CD4-positive, CD25-positive, alpha-beta regulatory T cell (primary cell): Measurements from ENCODE around the gene RECK. TPM values are rescaled to one million over a fixed set of nuclear protein-coding genes. Genes with fewer than 3 reads are reported as not detected.

Source experiments
- ATAC-seq, 2 donors: fragments of 150-1000 bp; cut with Tn5 transposase; one replicate each; pipeline ENCODE4 v1.10.0; 2021; ENCODE audit warnings: low read depth in 2 of 2, moderate number of reproducible peaks in 2 of 2, moderate library complexity in 1 of 2
- DNase-seq, 3 donors: peaks; one replicate each; pipeline versions ENCODE4 v3.0.0 to v3.0.0-alpha.2; 2012 to 2022; ENCODE audit warnings: mixed read lengths in 1 of 3
- H3K27ac ChIP-seq: one replicate; pipeline ENCODE4 v1.7.0; 2013; ENCODE audit warnings: mild to moderate bottlenecking, low read length; ENCODE audit not compliant: insufficient read depth, poor library complexity, severe bottlenecking
- H3K27me3 ChIP-seq: one replicate; pipeline ENCODE4 v1.7.0; 2013; ENCODE audit warnings: low read length; ENCODE audit not compliant: control insufficient read depth, insufficient read depth
- H3K36me3 ChIP-seq: one replicate; pipeline ENCODE4 v1.7.0; 2013; ENCODE audit warnings: mild to moderate bottlenecking, low read length, moderate library complexity; ENCODE audit not compliant: control insufficient read depth, insufficient read depth
- H3K4me1 ChIP-seq: 2 replicates; pipeline ENCODE4 v1.7.0; 2013; ENCODE audit warnings: mild to moderate bottlenecking, low read length; ENCODE audit not compliant: insufficient read depth, control insufficient read depth, poor library complexity, severe bottlenecking
- H3K4me3 ChIP-seq: one replicate; pipeline ENCODE4 v1.7.0; 2013; ENCODE audit warnings: low read depth, mild to moderate bottlenecking, low read length, moderate library complexity
- H3K9me3 ChIP-seq, 2 experiments: 1 replicate in 1 of 2; 2 replicates in 1 of 2; pipeline ENCODE4 v1.7.0; 2013; ENCODE audit warnings: low read length in 2 of 2, mild to moderate bottlenecking in 1 of 2, moderate library complexity in 1 of 2; ENCODE audit not compliant: control insufficient read depth in 2 of 2
- H3K27ac Mint-ChIP-seq, 3 donors: one replicate each; pipeline ENCODE4 v1.8.0; 2020 to 2022; ENCODE audit warnings: mild to moderate bottlenecking in 3 of 3, mixed read lengths in 3 of 3, moderate library complexity in 2 of 3
- H3K27me3 Mint-ChIP-seq: one replicate; pipeline ENCODE4 v1.8.0; 2022; ENCODE audit warnings: mild to moderate bottlenecking, mixed read lengths
- H3K36me3 Mint-ChIP-seq: one replicate; pipeline ENCODE4 v1.8.0; 2020; ENCODE audit warnings: mixed read lengths
- H3K4me1 Mint-ChIP-seq, 4 donors: one replicate each; pipeline ENCODE4 v1.8.0; 2020 to 2022; ENCODE audit warnings: mixed read lengths in 4 of 4, mild to moderate bottlenecking in 1 of 4
- H3K4me3 Mint-ChIP-seq, 4 donors: one replicate each; pipeline ENCODE4 v1.8.0; 2020 to 2022; ENCODE audit warnings: mild to moderate bottlenecking in 4 of 4, mixed read lengths in 4 of 4, moderate library complexity in 3 of 4
- H3K9me3 Mint-ChIP-seq, 7 donors: one replicate each; pipeline ENCODE4 v1.8.0; 2020 to 2022; ENCODE audit warnings: mixed read lengths in 7 of 7, mild to moderate bottlenecking in 3 of 7, moderate library complexity in 2 of 7
- polyA plus RNA-seq, 4 donors: library from polyadenylated mRNA; unstranded; fragments of 300-500 nt; fragmentation: Illumina TruSeq; gene quantifications; one replicate each; pipeline ENCODE4 v1.2.3, GENCODE V29; 2021
- total RNA-seq: library from RNA; stranded (reverse); gene quantifications from one replicate; pipeline ENCODE4 v1.2.3, GENCODE V29; 2022

Gene RECK
- total and polyA plus RNA-seq, 5 donors from 2014 or later, result 5.5 to 12.6 (median 6.5) TPM

DNA sequence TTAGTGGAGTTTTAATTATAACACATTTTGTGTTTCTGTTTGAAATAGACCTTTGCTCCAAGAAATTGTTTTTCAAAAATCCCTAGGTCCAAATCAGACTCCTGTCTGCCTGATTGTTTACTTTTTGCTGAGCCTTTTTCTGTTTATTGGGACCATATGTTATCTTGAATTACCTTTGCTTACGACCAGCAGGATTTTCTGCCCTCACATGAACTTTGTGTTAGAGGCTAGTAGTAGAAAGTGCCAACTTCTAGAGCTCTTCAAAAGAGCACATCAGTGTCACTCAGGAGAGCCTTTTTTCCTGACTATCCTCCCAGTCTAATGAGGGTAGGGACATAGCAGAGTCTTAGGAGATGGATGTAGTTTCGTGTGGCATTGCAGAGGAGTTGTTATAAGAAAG lies 10.2 kb downstream of the RECK start:
- DNase-seq, result no peak
- H3K36me3 ChIP-seq, result no peaks in the 10 kb centered on the region
- no peak overlapping the region for H3K27ac ChIP-seq
- no peak for ATAC-seq
- peaks cover 2% of the 10 kb centered on the region for H3K4me1 ChIP-seq
- Mint-ChIP-seq H3K9me3 (no peaks in the 10 kb centered on the region), H3K4me3 (no peak overlapping the region), H3K36me3 (no peaks in the 10 kb centered on the region), H3K27me3 (no peaks in the 10 kb centered on the region), H3K27ac (no peak overlapping the region), H3K4me1 (peaks cover 10 to 27% (median 24%) of the 10 kb centered on the region in 4 donors)
- no peak overlapping the region for H3K4me3 ChIP-seq
- H3K9me3 ChIP-seq, result no peaks in the 10 kb centered on the region
- H3K27me3 ChIP-seq, result no peaks in the 10 kb centered on the region

DNA sequence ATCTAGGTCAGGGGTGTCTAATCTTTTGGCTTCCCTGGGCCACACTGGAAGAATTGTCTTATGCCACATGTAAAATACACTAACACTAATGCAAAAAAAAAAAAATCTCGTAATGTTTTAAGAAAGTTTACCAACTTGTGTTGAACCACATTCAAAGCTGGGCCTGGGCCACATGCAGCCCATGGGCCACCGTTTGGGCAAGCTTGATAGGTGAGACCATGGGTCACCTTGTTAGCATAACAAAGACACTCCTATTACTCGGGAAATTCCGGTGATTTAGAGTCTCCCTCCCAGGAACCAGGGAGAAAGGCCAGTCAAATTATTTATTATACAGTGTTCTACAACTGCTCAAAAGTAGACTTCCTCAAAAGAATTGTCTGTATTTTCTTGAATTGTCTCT lies 12.7 kb downstream of the RECK start:
- no peak overlapping the region for H3K4me3 Mint-ChIP-seq
- no peaks in the 10 kb centered on the region for H3K27me3 Mint-ChIP-seq
- Histone ChIP-seq H3K9me3 (no peaks in the 10 kb centered on the region), H3K27me3 (no peaks in the 10 kb centered on the region), H3K36me3 (no peaks in the 10 kb centered on the region), H3K4me3 (no peak overlapping the region), H3K4me1 (no peaks in the 10 kb centered on the region), H3K27ac (no peak overlapping the region)
- H3K27ac Mint-ChIP-seq, result no peak overlapping the region
- H3K36me3 Mint-ChIP-seq, result no peaks in the 10 kb centered on the region
- DNase-seq, result no peak
- ATAC-seq, result no peak
- peaks cover 8 to 17% (median 9%) of the 10 kb centered on the region in 4 donors for H3K4me1 Mint-ChIP-seq
- no peaks in the 10 kb centered on the region for H3K9me3 Mint-ChIP-seq

DNA sequence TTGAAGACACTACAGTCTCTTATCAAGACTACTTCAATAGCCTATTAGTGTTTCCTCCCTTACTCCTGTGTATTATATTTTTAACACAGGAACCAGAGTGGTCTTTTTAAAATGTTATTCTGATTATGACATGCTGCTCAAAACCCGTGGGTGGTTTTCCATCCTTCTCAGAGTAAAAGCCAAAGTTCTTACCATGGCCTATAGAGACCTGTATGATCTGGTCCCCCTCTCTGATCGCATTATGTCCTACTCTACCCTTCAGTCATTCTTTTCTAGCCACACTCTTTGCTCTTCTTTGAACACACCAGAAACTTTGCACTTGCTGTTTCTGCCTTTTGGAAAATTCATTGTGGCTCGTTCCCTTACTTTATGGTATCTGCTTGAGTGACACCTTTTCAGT lies 13.8 kb downstream of the RECK start:
- no peak overlapping the region for H3K4me3 ChIP-seq
- H3K27me3 ChIP-seq, result no peaks in the 10 kb centered on the region
- no peaks in the 10 kb centered on the region for H3K36me3 Mint-ChIP-seq
- no peak for DNase-seq
- H3K9me3 ChIP-seq, result no peaks in the 10 kb centered on the region
- no peaks in the 10 kb centered on the region for H3K27me3 Mint-ChIP-seq
- H3K9me3 Mint-ChIP-seq, result no peaks in the 10 kb centered on the region
- no peak overlapping the region for H3K27ac ChIP-seq
- H3K4me1 ChIP-seq, result no peaks in the 10 kb centered on the region
- no peaks in the 10 kb centered on the region for H3K36me3 ChIP-seq
- H3K27ac Mint-ChIP-seq, result no peak overlapping the region
- H3K4me3 Mint-ChIP-seq, result no peak overlapping the region
- ATAC-seq, result no peak
- H3K4me1 Mint-ChIP-seq, result peaks cover 3 to 12% (median 5%) of the 10 kb centered on the region in 4 donors

DNA sequence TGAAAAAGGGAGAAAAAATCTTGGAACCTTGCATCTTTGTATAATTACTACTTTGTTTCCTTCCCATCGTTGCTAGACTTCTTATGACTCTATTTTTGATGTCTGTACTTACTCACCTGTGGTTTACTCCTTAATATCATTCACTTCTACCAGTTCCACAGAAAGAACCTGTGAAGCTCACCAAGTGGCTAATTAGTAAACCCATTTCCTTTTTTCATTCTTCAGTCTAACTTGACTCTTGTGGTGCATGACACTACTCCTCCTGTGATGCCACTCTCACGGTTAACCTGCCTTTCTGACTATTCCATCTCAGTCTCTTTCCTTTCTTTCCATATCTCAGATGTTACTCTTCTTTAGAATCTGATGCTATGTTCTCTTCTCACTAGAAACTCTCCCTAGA lies 14.6 kb downstream of the RECK start:
- H3K36me3 ChIP-seq, result no peaks in the 10 kb centered on the region
- Mint-ChIP-seq H3K36me3 (no peaks in the 10 kb centered on the region), H3K4me1 (peaks cover 3 to 14% (median 8%) of the 10 kb centered on the region in 4 donors), H3K27ac (no peak overlapping the region), H3K27me3 (no peaks in the 10 kb centered on the region), H3K9me3 (no peaks in the 10 kb centered on the region), H3K4me3 (no peak overlapping the region)
- H3K4me3 ChIP-seq, result no peak overlapping the region
- H3K27me3 ChIP-seq, result no peaks in the 10 kb centered on the region
- no peak for DNase-seq
- H3K9me3 ChIP-seq, result no peaks in the 10 kb centered on the region
- H3K27ac ChIP-seq, result no peak overlapping the region
- no peak for ATAC-seq
- no peaks in the 10 kb centered on the region for H3K4me1 ChIP-seq

DNA sequence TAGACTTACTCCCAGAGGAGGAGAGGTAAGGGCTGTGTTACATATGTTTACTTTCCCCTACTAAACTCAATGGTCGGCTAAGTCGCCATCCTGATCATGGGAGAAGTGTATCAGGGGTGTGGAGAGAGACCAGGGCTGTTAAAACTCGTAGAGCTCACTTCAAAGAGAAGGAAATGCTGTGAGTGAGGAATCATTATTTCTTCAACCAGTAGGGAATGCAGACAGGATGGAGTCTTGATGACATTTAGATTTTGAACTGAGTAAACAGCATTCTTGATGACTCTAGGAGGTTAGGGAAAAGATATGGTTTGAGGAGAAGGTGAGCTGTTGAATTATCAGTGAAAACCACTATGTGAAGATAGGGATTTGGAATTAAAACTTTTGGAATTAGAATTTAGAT lies 17.3 kb downstream of the RECK start:
- Histone ChIP-seq H3K27me3 (no peaks in the 10 kb centered on the region), H3K36me3 (no peaks in the 10 kb centered on the region), H3K27ac (no peak overlapping the region), H3K4me1 (no peaks in the 10 kb centered on the region), H3K4me3 (no peak overlapping the region), H3K9me3 (no peaks in the 10 kb centered on the region)
- Mint-ChIP-seq H3K27me3 (no peaks in the 10 kb centered on the region), H3K4me3 (no peak overlapping the region), H3K36me3 (no peaks in the 10 kb centered on the region), H3K4me1 (peaks cover 0 to 14% (median 1%) of the 10 kb centered on the region in 4 donors), H3K9me3 (no peaks in the 10 kb centered on the region), H3K27ac (no peak overlapping the region)
- DNase-seq, result no peak
- ATAC-seq, result no peak

DNA sequence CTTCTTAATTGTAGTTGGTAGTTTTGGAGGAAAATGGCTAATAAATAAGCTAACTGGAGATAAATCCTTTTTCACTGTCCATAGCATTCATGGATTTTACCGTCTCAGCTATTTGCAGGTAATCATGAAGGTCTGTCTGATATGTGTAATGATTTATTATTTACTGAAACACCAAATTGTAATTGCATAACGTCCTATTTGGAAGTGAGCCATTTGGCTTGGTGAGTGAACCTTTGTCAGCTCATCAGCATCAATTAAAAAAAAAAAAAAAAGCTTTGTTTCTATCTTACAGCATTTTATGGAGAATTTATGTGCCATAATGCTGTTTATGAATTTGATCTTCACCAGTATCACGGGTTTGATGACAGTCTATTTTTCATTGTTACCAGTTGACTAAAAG lies 20.2 kb downstream of the RECK start:
- Mint-ChIP-seq H3K36me3 (peaks cover 13% of the 10 kb centered on the region), H3K9me3 (no peaks in the 10 kb centered on the region), H3K27me3 (no peaks in the 10 kb centered on the region), H3K4me3 (no peak overlapping the region), H3K27ac (no peak overlapping the region), H3K4me1 (peaks cover 0 to 14% (median 2%) of the 10 kb centered on the region in 4 donors)
- no peak for ATAC-seq
- H3K4me1 ChIP-seq, result no peaks in the 10 kb centered on the region
- no peak for DNase-seq
- H3K9me3 ChIP-seq, result no peaks in the 10 kb centered on the region
- H3K27me3 ChIP-seq, result no peaks in the 10 kb centered on the region
- H3K27ac ChIP-seq, result no peak overlapping the region
- no peak overlapping the region for H3K4me3 ChIP-seq
- no peaks in the 10 kb centered on the region for H3K36me3 ChIP-seq

DNA sequence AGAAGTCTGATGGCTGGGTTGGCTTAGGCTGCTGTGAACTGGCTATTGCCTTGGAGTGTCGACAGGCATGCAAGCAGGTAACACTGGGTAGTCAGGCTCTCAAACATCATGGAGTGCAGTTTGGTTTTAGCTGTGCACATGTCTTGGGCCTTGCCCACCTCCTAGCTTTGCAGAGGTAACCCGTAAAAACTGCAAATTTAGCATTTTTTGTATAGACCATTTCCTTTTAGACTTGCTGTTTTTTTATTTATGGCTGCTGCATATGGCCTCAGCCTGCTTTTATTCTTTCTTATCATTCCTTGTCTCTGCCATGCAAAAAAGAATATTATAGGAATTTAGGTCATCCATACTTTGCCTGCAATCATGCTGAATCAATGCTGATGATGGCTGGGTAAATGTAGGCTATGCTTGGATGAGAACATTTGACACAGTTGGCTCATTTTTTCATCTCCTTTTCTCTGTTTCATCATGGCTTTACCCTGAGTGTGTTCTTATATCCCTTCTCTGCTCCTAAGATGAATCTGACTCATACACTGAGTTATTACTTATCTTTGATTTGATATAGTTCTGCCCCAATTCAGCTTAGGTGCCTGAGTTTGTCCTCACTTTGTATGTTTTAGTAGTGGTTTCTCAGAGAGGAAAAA lies 27.2 kb downstream of the RECK start:
- H3K27ac Mint-ChIP-seq, result no peak overlapping the region
- H3K9me3 Mint-ChIP-seq, result no peaks in the 10 kb centered on the region

DNA sequence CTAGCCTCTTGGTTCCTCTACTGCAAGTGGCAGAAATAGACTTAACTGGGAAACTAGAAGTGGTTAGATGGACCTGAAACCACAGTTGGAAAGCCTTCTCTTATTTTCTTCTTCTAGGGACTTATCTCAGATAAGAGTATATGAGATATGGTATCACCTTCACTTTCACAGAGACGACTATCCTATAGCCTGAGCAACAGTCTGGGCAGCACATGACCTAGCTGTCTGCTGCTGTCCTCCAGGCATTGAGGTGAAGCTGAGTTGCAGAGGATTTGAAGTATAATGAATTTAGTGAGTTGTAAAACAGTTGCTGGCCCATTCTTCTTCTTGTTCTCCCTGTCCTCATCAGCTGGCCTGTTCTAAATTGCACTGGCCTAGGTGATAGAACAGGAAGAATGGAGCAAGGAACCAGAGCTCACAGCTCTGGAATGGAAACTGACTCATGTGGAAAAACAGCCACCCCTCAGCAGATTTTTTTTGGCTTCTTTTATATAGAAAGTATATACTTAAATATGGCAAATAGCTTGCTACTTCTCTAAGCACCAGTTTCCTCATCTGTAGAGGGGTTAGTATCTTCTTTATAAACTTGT lies 27.8 kb downstream of the RECK start:
- ATAC-seq (no peak), DNase-seq (no peak)
- Mint-ChIP-seq H3K27me3 (no peaks in the 10 kb centered on the region), H3K36me3 (peaks cover 30% of the 10 kb centered on the region), H3K4me3 (no peak overlapping the region), H3K4me1 (peaks cover 0 to 7% (median 0%) of the 10 kb centered on the region in 4 donors), H3K9me3 (peaks cover 0 to under 1% (median 0%) of the 10 kb centered on the region in 7 donors), H3K27ac (no peak overlapping the region)
- Histone ChIP-seq H3K27ac (no peak overlapping the region), H3K27me3 (no peaks in the 10 kb centered on the region), H3K4me1 (no peaks in the 10 kb centered on the region), H3K4me3 (no peak overlapping the region), H3K36me3 (peaks cover 8% of the 10 kb centered on the region), H3K9me3 (no peaks in the 10 kb centered on the region)

More for the DNA sequence above, 27.2 kb downstream of the RECK start:
- Mint-ChIP-seq H3K4me3 (no peak overlapping the region), H3K27me3 (no peaks in the 10 kb centered on the region), H3K36me3 (peaks cover 31% of the 10 kb centered on the region), H3K4me1 (peaks cover 0 to 8% (median 0%) of the 10 kb centered on the region in 4 donors)
- DNase-seq (no peak), ATAC-seq (no peak)
- H3K27me3 ChIP-seq, result no peaks in the 10 kb centered on the region
- no peaks in the 10 kb centered on the region for H3K4me1 ChIP-seq
- no peak overlapping the region for H3K4me3 ChIP-seq
- no peaks in the 10 kb centered on the region for H3K9me3 ChIP-seq
- H3K36me3 ChIP-seq, result peaks cover 8% of the 10 kb centered on the region
- H3K27ac ChIP-seq, result no peak overlapping the region
